ENCODE data around the gene HEATR3. TPM values are rescaled to one million over a fixed set of nuclear protein-coding genes. Genes with fewer than 3 reads are reported as not detected.

HEATR3 gene
- polyA plus RNA-seq, 6 donors from 2014 or later: 2.3 to 5.7 (median 4.1) TPM

GRCh38 chr16:50153596-50154419 lies 88.0 kb downstream of the HEATR3 start:
- H3K27ac Mint-ChIP-seq: peak overlapping the region in 3 of 6 donors; percentile 71 to 80 (median 77)
- H3K4me3 Mint-ChIP-seq: peak overlapping the region; percentile 82 to 95 (median 90)
- no peaks in the 10 kb centered on the region for H3K36me3 Mint-ChIP-seq
- DNase-seq (no peak), ATAC-seq (ENCODE audit: low read depth in 2 of 2) (no peak)
- H3K4me1 Mint-ChIP-seq: peaks cover 28 to 43% (median 39%) of the 10 kb centered on the region in 3 donors
- no peaks in the 10 kb centered on the region for H3K27me3 Mint-ChIP-seq
- no peaks in the 10 kb centered on the region for H3K9me3 Mint-ChIP-seq

DNA sequence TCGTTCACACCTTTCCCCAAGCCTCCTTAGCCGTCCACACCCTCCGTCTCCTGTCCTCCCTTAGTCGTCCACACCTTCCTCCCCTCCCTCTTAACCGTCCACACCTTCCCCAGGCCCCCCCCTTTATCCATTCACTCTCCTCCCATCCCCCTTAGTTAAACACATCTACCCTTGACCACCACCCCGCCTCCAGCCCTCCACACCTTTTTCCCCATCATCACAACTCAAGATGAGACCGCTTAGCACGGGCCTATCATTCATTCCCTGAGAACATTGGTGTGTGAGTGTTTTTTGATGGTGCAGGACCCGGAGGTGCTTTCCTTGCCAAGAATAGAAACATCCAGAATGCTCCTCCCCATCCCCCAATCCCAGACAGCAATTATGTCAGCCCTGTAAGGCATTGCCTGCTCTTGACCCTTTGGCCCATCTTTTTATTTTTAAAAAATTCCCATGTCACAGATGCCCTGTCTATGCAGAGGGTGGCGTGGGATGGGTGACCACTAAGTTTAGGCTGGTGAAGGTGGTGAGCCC lies 88.7 kb downstream of the HEATR3 start:
- Mint-ChIP-seq H3K4me1 (peaks cover 31 to 49% (median 45%) of the 10 kb centered on the region in 3 donors), H3K27me3 (no peaks in the 10 kb centered on the region), H3K27ac (peak overlapping the region; percentile 54 to 91 (median 76)), H3K9me3 (no peaks in the 10 kb centered on the region), H3K36me3 (no peaks in the 10 kb centered on the region), H3K4me3 (peak overlapping the region; percentile 82 to 95 (median 90))
- no peak for DNase-seq
- no peak for ATAC-seq (ENCODE audit: low read depth in 2 of 2)

DNA sequence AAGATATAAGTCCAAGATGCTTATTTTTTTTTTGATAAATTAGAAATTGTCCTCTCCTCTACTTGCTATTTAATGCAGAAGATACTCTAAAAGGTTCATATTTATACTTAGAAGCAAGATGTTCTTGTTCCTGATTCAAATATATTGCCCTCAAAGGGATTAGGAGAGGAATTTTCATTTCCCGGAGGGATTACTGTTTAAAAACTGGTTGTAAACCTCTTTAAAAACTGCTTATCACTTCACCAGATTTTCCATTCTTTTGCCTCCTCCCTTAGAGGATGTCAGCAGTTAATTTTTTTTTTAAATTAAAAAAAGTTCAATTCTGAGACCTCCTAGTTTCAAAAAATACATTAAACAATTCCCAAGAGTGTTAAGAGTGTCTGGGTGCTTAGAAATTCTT lies 90.2 kb downstream of the HEATR3 start:
- no peaks in the 10 kb centered on the region for H3K36me3 Mint-ChIP-seq
- no peak for ATAC-seq (ENCODE audit: low read depth in 2 of 2)
- no peaks in the 10 kb centered on the region for H3K27me3 Mint-ChIP-seq
- DNase-seq: no peak
- peak overlapping the region in 1 of 6 donors; percentile 75 for H3K27ac Mint-ChIP-seq
- no peaks in the 10 kb centered on the region for H3K9me3 Mint-ChIP-seq
- peak overlapping the region in 7 of 8 donors; percentile 82 to 95 (median 89) for H3K4me3 Mint-ChIP-seq
- peaks cover 37 to 61% (median 48%) of the 10 kb centered on the region in 3 donors for H3K4me1 Mint-ChIP-seq

Other genes with a start within 250 kb of the HEATR3 start
- gene ZNF423, start 209.9 kb upstream of the HEATR3 start, polyA plus RNA-seq (ENCODE audit: low read depth in 6 of 6): not detected
- 10 to 100 TPM; 13.2 to 16.6 (median 14.2) TPM for gene CNEP1R1, start 40.7 kb upstream of the HEATR3 start, polyA plus RNA-seq (ENCODE audit: low read depth in 6 of 6)
- gene TENT4B, start 87.3 kb downstream of the HEATR3 start, polyA plus RNA-seq (ENCODE audit: low read depth in 6 of 6): 1 to 10 TPM; 3.3 to 8.5 (median 4.6) TPM
- 10 to 100 TPM; 23.0 to 42.8 (median 35.9) TPM for gene ADCY7, start 200.6 kb downstream of the HEATR3 start, polyA plus RNA-seq (ENCODE audit: low read depth in 6 of 6)